ENCODE data around the gene PSTK. TPM values are rescaled to one million over a fixed set of nuclear protein-coding genes. Genes with fewer than 3 reads are reported as not detected.
A peak's percentile ranks its signal among the peaks of the same experiment; 100 is the strongest.

PSTK gene
- total and polyA plus RNA-seq, 9 of the 15 experiments (the other 6 are each of a cell fraction or from before 2014, with no cell fraction given) = 13.2 to 49.7 (median 18.9) TPM

DNA sequence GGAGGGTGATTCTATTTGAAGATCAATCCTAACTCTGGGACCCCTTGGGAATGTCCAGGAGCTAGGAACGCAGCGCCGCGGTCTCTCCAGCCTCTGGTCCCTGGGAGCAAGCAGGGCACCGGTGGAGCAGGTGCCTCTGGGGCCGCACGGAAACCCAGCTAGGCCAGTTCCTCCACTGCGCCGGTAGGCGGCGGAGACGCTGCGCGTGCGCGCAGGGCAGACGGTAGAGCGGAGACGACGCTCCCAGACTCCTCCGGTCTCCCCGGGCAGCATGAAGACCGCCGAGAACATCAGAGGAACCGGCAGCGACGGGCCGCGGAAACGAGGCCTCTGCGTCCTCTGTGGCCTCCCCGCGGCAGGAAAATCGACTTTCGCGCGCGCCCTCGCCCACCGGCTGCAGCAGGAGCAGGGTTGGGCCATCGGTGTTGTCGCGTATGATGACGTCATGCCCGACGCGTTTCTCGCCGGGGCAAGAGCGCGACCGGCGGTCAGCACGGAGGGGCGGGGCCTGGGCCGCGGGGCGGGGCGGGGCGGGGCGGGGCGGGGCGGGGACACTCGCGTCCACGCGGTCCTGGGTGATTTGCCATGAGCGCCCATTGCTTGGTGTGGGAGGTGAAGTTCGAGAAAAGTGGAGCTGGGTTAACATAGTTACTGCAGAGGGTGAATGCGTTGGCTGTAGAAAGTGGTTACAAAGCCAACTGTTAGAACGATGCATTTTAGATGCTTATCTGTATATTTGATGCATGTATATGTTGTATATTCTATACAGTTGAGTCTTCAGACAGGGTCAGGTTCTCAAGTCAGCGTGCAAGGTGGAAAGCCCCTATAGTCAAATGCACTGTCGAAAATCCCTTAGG is at the start of gene PSTK (continued):
- TF ChIP-seq, protein P1, sequence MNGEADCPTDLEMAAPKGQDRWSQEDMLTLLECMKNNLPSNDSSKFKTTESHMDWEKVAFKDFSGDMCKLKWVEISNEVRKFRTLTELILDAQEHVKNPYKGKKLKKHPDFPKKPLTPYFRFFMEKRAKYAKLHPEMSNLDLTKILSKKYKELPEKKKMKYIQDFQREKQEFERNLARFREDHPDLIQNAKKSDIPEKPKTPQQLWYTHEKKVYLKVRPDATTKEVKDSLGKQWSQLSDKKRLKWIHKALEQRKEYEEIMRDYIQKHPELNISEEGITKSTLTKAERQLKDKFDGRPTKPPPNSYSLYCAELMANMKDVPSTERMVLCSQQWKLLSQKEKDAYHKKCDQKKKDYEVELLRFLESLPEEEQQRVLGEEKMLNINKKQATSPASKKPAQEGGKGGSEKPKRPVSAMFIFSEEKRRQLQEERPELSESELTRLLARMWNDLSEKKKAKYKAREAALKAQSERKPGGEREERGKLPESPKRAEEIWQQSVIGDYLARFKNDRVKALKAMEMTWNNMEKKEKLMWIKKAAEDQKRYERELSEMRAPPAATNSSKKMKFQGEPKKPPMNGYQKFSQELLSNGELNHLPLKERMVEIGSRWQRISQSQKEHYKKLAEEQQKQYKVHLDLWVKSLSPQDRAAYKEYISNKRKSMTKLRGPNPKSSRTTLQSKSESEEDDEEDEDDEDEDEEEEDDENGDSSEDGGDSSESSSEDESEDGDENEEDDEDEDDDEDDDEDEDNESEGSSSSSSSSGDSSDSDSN (IDR thresholded peaks at IDR 0.05; ENCODE audit: borderline replicate concordance in 1 of 2, low read depth in 2 of 2, low read length in 2 of 2) = no peak
- TF ChIP-seq, protein P2, sequence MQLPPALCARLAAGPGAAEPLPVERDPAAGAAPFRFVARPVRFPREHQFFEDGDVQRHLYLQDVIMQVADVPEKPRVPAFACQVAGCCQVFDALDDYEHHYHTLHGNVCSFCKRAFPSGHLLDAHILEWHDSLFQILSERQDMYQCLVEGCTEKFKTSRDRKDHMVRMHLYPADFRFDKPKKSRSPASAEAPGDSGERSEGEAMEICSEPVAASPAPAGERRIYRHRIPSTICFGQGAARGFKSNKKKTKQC (CRISPR knock-in tag; IDR thresholded peaks at IDR 0.05) = peak; percentile 87
- TF ChIP-seq, protein P3, sequence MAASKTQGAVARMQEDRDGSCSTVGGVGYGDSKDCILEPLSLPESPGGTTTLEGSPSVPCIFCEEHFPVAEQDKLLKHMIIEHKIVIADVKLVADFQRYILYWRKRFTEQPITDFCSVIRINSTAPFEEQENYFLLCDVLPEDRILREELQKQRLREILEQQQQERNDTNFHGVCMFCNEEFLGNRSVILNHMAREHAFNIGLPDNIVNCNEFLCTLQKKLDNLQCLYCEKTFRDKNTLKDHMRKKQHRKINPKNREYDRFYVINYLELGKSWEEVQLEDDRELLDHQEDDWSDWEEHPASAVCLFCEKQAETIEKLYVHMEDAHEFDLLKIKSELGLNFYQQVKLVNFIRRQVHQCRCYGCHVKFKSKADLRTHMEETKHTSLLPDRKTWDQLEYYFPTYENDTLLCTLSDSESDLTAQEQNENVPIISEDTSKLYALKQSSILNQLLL (CRISPR knock-in tag; IDR thresholded peaks at IDR 0.05; ENCODE audit: borderline replicate concordance) = no peak
- TF ChIP-seq FOXJ2 (tag; IDR thresholded peaks at IDR 0.05) = no peak
- no peak for TF ChIP-seq ZFP30 (CRISPR knock-in tag; IDR thresholded peaks at IDR 0.05; ENCODE audit: borderline replicate concordance)
- TF ChIP-seq STAT5A (IDR thresholded peaks at IDR 0.05; ENCODE audit: borderline replicate concordance, low read length) = no peak
- no peak for TF ChIP-seq MIER1 (IDR thresholded peaks at IDR 0.05; ENCODE audit: low read depth)
- TF ChIP-seq ZNF175 (CRISPR knock-in tag; IDR thresholded peaks at IDR 0.05; ENCODE audit: low read depth) = no peak
- TF ChIP-seq, protein P4, sequence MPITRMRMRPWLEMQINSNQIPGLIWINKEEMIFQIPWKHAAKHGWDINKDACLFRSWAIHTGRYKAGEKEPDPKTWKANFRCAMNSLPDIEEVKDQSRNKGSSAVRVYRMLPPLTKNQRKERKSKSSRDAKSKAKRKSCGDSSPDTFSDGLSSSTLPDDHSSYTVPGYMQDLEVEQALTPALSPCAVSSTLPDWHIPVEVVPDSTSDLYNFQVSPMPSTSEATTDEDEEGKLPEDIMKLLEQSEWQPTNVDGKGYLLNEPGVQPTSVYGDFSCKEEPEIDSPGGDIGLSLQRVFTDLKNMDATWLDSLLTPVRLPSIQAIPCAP (CRISPR knock-in tag; IDR thresholded peaks at IDR 0.05; ENCODE audit: borderline replicate concordance) = no peak
- TF ChIP-seq ZFX (CRISPR knock-in tag; IDR thresholded peaks at IDR 0.05) = peak; percentile 86
- TF ChIP-seq KLF16 (IDR thresholded peaks at IDR 0.05) = no peak
- TF ChIP-seq PHF21A (IDR thresholded peaks at IDR 0.05; ENCODE audit: borderline replicate concordance, low read depth) = no peak
- no peak for TF ChIP-seq BCL6 (CRISPR knock-in tag; IDR thresholded peaks at IDR 0.05)
- no peak for TF ChIP-seq RFX7 (CRISPR knock-in tag; IDR thresholded peaks at IDR 0.05)
- TF ChIP-seq CBX1 (IDR thresholded peaks at IDR 0.05; ENCODE audit: low read depth) = no peak
- TF ChIP-seq ZNF3 (CRISPR knock-in tag; IDR thresholded peaks at IDR 0.05) = no peak
- no peak for TF ChIP-seq RHOXF2B (CRISPR knock-in tag; conservative IDR thresholded peaks at IDR 0.05)

All from K562 (cell line).